Liver (tissue), 9 donors: ENCODE measurements around the gene FBXO4. TPM values are rescaled to one million over a fixed set of nuclear protein-coding genes. Genes with fewer than 3 reads are reported as not detected.

ENCODE experiments used
- DNase-seq: peaks from one replicate; pipeline ENCODE4 v3.0.0-alpha.2; 2017; ENCODE audit warnings: low spot score
- H3K27ac ChIP-seq, 2 donors: one replicate each; pipeline ENCODE4 v1.7.0; 2013; ENCODE audit warnings: inconsistent platforms in 2 of 2, low read length in 2 of 2, control low read depth in 1 of 2, low read depth in 1 of 2, mild to moderate bottlenecking in 1 of 2
- H3K27me3 ChIP-seq, 4 donors: one replicate each; pipeline versions ENCODE4 v1.6.1 to v1.7.0; 2013; ENCODE audit warnings: low read length in 3 of 4, inconsistent platforms in 1 of 4, mild to moderate bottlenecking in 1 of 4, moderate library complexity in 1 of 4; ENCODE audit not compliant: control insufficient read depth in 4 of 4, insufficient read depth in 4 of 4
- H3K36me3 ChIP-seq, 4 donors: one replicate each; pipeline versions ENCODE4 v1.6.1 to v1.7.0; 2013; ENCODE audit warnings: low read length in 3 of 4, mild to moderate bottlenecking in 3 of 4, low read depth in 1 of 4, moderate library complexity in 1 of 4; ENCODE audit not compliant: control insufficient read depth in 4 of 4, insufficient read depth in 3 of 4
- H3K4me1 ChIP-seq, 4 donors: one replicate each; pipeline versions ENCODE4 v1.6.1 to v1.7.0; 2013; ENCODE audit warnings: low read length in 3 of 4, mild to moderate bottlenecking in 3 of 4, moderate library complexity in 1 of 4; ENCODE audit not compliant: control insufficient read depth in 4 of 4, insufficient read depth in 4 of 4
- H3K4me3 ChIP-seq, 3 donors: one replicate each; pipeline versions ENCODE4 v1.6.1 to v1.7.0; 2013; ENCODE audit warnings: low read length in 3 of 3, control low read depth in 1 of 3, low read depth in 1 of 3, mild to moderate bottlenecking in 1 of 3
- H3K9ac ChIP-seq, 2 donors: one replicate each; pipeline ENCODE4 v1.7.0; 2013; ENCODE audit warnings: low read length in 2 of 2, mild to moderate bottlenecking in 2 of 2, moderate library complexity in 2 of 2, control low read depth in 1 of 2, low read depth in 1 of 2
- H3K9me3 ChIP-seq, 4 donors: one replicate each; pipeline versions ENCODE4 v1.6.1 to v1.7.0; 2013; ENCODE audit warnings: low read length in 3 of 4; ENCODE audit not compliant: control insufficient read depth in 4 of 4
- ATF3 ChIP-seq: IDR thresholded peaks from 2 replicates; pipeline ENCODE4 v1.6.1; 2016; ENCODE audit warnings: antibody characterized with exemption
- CTCF ChIP-seq: fragments of 150-350 bp; IDR thresholded peaks from 2 replicates; pipeline ENCODE4 v1.5.1; 2017; ENCODE audit warnings: improper control_type of control experiment, low read depth, low read length; ENCODE audit not compliant: missing input control
- EGR1 ChIP-seq, 2 donors: IDR thresholded peaks; 2 replicates each; pipeline ENCODE4 v1.6.1; 2016 to 2018; ENCODE audit warnings: antibody characterized with exemption in 2 of 2, low read depth in 2 of 2
- FOXA1 ChIP-seq: IDR thresholded peaks from 2 replicates; pipeline ENCODE4 v1.6.1; 2016; ENCODE audit warnings: antibody characterized with exemption
- FOXA2 ChIP-seq: IDR thresholded peaks from 2 replicates; pipeline ENCODE4 v1.6.1; 2016; ENCODE audit warnings: antibody characterized with exemption
- GABPA ChIP-seq, 2 donors: IDR thresholded peaks in 1 of 2; conservative IDR thresholded peaks in 1 of 2; 2 replicates each; pipeline ENCODE4 v1.6.1; 2016; ENCODE audit warnings: antibody characterized with exemption in 2 of 2, mild to moderate bottlenecking in 1 of 2, moderate library complexity in 1 of 2
- HNF4G ChIP-seq: IDR thresholded peaks from 2 replicates; pipeline ENCODE4 v1.6.1; 2016; ENCODE audit warnings: antibody characterized with exemption
- JUND ChIP-seq, 2 donors: IDR thresholded peaks; 2 replicates each; pipeline ENCODE4 v1.6.1; 2016; ENCODE audit warnings: antibody characterized with exemption in 2 of 2
- NR2F2 ChIP-seq: IDR thresholded peaks from 2 replicates; pipeline ENCODE4 v1.6.1; 2016; ENCODE audit warnings: antibody characterized with exemption
- RAD21 ChIP-seq, 2 donors: IDR thresholded peaks; 2 replicates each; pipeline ENCODE4 v1.6.1; 2016; ENCODE audit warnings: antibody characterized with exemption in 2 of 2, mild to moderate bottlenecking in 2 of 2
- SP1 ChIP-seq: IDR thresholded peaks from 2 replicates; pipeline ENCODE4 v1.6.1; 2018; ENCODE audit warnings: antibody characterized with exemption, mild to moderate bottlenecking
- YY1 ChIP-seq: IDR thresholded peaks from 2 replicates; pipeline ENCODE4 v1.6.1; 2016; ENCODE audit warnings: antibody characterized with exemption, mild to moderate bottlenecking
- ZBTB33 ChIP-seq: IDR thresholded peaks from 2 replicates; pipeline ENCODE4 v1.6.1; 2016; ENCODE audit warnings: antibody characterized with exemption
- WGBS: extraction: QIAGEN DNeasy Blood & Tissue Kit; methylation state at CpG from one replicate; pipeline ENCODE4 v1.1.7; 2013; 5-methylcytosine and 5-hydroxymethylcytosine counted together
- polyA plus RNA-seq, 2 donors: library from polyadenylated mRNA; stranded (reverse) in 1 of 2; unstranded in 1 of 2; fragments of 200-250 nt in 1 of 2; fragments of >200 nt in 1 of 2; fragmentation: Nextera tagmentation in 1 of 2; extraction: Ambion mirVana in 1 of 2; gene quantifications; one replicate each; pipeline versions ENCODE4 v1.2.1 to v1.2.3, GENCODE V29; 2013 to 2015
- total RNA-seq, 2 donors: library from RNA; depleted of rRNA; stranded (reverse); fragments of >200 nt; gene quantifications; one replicate each; pipeline ENCODE4 v1.2.3, GENCODE V29; 2014
- TF ChIP-seq, protein P1 (sequence below): IDR thresholded peaks from 2 replicates; pipeline ENCODE4 v1.6.1; 2016; ENCODE audit warnings: antibody characterized with exemption, mild to moderate bottlenecking
- TF ChIP-seq, protein P2 (sequence below): IDR thresholded peaks from 2 replicates; pipeline ENCODE4 v1.6.1; 2016; ENCODE audit warnings: antibody characterized with exemption
- donor health status: healthy.
- donor health status: healthy.
- donor health status: healthy.
- donor health status: healthy.
- donor health status: healthy.

Gene FBXO4
- total and polyA plus RNA-seq, 4 donors = 5.6 to 8.8 (median 7.2) TPM

- H3K27ac ChIP-seq = no peak overlapping the region
- no peaks in the 10 kb centered on the region for H3K4me1 ChIP-seq
- H3K36me3 ChIP-seq = no peaks in the 10 kb centered on the region
- 96% methylated on average over 2 of the region's 2 CpGs for WGBS
- DNase-seq = no peak
- H3K4me3 ChIP-seq = no peak overlapping the region
- no peaks in the 10 kb centered on the region for H3K9me3 ChIP-seq
- H3K9ac ChIP-seq = no peak overlapping the region
- H3K27me3 ChIP-seq = peaks cover 0 to 5% (median 1%) of the 10 kb centered on the region in 4 donors
- TF ChIP-seq ATF3 (no peak), JUND (IDR thresholded peaks at IDR 0.05) (no peak), YY1 (no peak), CTCF (no peak), FOXA1 (no peak), SP1 (no peak), ZBTB33 (no peak), RAD21 (IDR thresholded peaks at IDR 0.05) (no peak), NR2F2 (no peak), EGR1 (IDR thresholded peaks at IDR 0.05; ENCODE audit: low read depth in 2 of 2) (no peak), GABPA (IDR thresholded peaks at IDR 0.05 in 1 of 2, conservative IDR thresholded peaks at IDR 0.05 in 1 of 2) (no peak), FOXA2 (no peak)
- TF ChIP-seq, protein P1, sequence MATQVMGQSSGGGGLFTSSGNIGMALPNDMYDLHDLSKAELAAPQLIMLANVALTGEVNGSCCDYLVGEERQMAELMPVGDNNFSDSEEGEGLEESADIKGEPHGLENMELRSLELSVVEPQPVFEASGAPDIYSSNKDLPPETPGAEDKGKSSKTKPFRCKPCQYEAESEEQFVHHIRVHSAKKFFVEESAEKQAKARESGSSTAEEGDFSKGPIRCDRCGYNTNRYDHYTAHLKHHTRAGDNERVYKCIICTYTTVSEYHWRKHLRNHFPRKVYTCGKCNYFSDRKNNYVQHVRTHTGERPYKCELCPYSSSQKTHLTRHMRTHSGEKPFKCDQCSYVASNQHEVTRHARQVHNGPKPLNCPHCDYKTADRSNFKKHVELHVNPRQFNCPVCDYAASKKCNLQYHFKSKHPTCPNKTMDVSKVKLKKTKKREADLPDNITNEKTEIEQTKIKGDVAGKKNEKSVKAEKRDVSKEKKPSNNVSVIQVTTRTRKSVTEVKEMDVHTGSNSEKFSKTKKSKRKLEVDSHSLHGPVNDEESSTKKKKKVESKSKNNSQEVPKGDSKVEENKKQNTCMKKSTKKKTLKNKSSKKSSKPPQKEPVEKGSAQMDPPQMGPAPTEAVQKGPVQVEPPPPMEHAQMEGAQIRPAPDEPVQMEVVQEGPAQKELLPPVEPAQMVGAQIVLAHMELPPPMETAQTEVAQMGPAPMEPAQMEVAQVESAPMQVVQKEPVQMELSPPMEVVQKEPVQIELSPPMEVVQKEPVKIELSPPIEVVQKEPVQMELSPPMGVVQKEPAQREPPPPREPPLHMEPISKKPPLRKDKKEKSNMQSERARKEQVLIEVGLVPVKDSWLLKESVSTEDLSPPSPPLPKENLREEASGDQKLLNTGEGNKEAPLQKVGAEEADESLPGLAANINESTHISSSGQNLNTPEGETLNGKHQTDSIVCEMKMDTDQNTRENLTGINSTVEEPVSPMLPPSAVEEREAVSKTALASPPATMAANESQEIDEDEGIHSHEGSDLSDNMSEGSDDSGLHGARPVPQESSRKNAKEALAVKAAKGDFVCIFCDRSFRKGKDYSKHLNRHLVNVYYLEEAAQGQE = no peak
- TF ChIP-seq, protein P2, sequence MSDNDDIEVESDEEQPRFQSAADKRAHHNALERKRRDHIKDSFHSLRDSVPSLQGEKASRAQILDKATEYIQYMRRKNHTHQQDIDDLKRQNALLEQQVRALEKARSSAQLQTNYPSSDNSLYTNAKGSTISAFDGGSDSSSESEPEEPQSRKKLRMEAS = no peak
Measured at GRCh38 chr5:41883936-41884335, 41.1 kb upstream of the FBXO4 start.

DNA sequence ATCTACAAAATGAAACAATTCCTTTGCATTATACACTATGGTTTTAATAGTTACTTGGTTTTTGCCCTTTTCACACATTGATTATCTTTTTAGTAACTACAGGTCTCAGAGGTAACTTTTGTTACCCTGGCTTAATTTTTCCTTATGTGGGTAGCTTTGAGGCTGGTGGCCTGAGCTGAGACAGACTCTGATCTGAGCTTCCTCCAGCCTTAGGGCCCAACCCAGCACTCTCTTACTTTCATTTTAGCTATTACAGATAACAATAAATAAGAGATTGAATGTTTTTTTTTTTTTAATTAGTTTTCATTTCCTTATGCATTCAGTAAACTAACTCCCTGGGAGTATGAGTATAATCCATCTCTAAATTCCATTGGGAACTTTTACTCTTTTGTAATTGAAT, 39.8 kb upstream of the FBXO4 start:
- H3K36me3 ChIP-seq = no peaks in the 10 kb centered on the region
- no peaks in the 10 kb centered on the region for H3K9me3 ChIP-seq
- H3K9ac ChIP-seq = no peak overlapping the region
- no peak overlapping the region for H3K27ac ChIP-seq
- H3K4me3 ChIP-seq = no peak overlapping the region
- peaks cover 0 to 5% (median 1%) of the 10 kb centered on the region in 4 donors for H3K27me3 ChIP-seq
- TF ChIP-seq JUND (IDR thresholded peaks at IDR 0.05) (no peak), HNF4G (no peak), FOXA2 (no peak), EGR1 (IDR thresholded peaks at IDR 0.05; ENCODE audit: low read depth in 2 of 2) (no peak), CTCF (no peak)
- TF ChIP-seq, protein P1 = no peak
- no peak for DNase-seq
- no peaks in the 10 kb centered on the region for H3K4me1 ChIP-seq
